HTERT RPE-1 (cell line): Measurements from ENCODE around the gene SGIP1.
"Not testable (repeated sequence)": the region's sequence is repeated elsewhere in the genome, so short reads cannot be mapped to it uniquely, and the experiment has no call there.

Experiments
- in situ Hi-C: fragments of 300-500 bp; cut with MboI; formaldehyde crosslinking; loops from 4 replicates; pipeline ENCODE4 v1.14.3; 2020; ENCODE audit warnings: low sequenced_read_pairs

The SGIP1 gene

GRCh38 chr1:66552829-66553228 is 18.9 kb downstream of the SGIP1 start:
- in situ Hi-C loops, result no loop called here

GRCh38 chr1:66553846-66554245 is 19.9 kb downstream of the SGIP1 start:
- in situ Hi-C loops, result no loop called here

GRCh38 chr1:66556161-66556611 is 22.2 kb downstream of the SGIP1 start:
- in situ Hi-C loops, result no loop called here

DNA sequence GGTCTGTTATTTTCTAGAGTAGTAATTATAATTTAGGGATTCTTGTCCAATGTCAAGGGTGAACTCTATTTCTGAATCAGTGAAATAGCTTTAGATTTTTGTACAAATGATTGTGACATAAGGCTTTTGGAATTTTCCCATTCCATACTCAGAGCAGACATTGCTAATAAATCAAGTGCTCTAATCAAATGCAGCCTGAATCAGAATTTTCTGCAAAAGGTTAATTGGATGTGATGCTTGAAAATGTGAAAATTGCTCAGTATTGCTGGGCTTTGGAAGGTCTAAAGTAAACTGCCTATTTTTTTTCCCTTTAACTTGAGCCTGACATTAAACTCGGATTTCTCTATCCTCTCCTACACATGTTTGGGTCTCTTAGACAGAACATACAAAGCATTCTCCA is 23.2 kb downstream of the SGIP1 start:
- in situ Hi-C loops, result no loop called here

DNA sequence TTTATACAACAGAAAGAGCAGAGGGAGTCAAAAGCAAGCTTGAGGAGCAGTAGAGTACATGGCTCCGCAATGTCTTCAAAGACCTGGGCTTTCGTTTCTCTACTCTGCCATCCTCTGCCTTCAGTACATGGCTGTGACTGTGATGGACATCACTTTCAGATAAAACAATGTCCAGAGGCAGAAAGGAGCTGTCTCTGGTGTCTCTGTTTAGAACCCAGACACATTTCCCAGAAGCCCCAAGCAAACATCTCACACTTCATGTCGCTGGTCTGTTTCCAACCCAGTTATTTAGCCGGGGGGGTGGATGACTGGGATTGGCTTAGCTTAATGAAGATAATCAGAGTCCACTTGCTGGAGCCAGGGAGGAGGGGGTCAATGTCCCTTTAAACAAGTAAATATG is 25.6 kb downstream of the SGIP1 start:
- in situ Hi-C loops, result no loop called here

GRCh38 chr1:66562561-66562960 is 28.6 kb downstream of the SGIP1 start:
- in situ Hi-C loops, result no loop called here

DNA sequence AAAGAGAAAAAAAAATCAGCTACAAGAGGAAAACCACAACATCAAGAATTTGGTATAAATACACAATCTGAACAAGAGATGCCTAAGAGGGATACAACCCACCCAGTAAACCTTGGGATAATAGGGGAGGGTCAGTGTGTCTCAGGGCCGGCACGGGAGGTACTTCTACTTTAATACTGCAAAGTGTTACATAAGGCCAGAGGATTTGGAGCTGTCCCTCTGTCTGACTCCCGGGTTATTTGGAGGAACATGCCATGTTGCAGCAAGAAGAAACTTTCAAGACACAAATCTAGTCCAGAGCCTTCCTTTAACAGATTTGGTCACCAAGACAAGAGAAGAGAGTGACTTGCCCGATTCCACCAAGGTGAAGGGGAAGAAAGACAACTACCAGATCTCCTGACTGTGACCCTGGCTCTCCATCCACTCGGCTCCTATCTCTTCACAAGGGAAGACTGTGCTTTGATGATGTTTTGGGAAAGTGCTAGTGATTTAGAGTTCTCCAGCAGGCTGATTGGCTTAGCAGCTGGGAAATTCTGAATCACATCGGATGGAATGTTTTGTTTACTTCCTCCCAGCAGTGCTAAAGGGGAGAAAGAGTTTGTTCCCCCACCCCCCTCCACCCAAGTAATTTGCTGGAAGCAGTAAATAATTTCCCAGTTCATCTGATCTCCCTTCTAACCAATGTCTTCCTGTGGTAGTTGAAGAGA is 29.3 kb downstream of the SGIP1 start:
- in situ Hi-C loops, result no loop called here

GRCh38 chr1:66563941-66564630 is 30.1 kb downstream of the SGIP1 start:
- in situ Hi-C loops, result no loop called here

DNA sequence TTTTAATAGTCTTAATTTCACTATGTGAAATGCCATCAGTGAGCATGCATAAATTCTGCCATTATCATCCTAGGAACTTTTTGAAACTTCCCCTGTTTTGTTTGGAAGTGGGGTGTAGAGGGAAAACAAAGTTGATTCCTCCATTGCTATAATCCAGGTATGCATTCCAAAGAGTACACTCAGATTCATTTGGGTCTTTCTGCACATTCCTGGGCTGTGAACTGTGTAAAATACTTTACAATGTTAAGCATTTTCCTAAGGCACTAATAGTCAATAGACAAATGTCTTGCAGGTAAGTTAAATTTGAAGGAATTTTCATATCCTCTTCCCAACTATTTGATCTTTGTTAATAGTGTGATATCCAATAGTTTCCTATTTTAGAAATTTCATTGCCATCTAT is 36.2 kb downstream of the SGIP1 start:
- in situ Hi-C loops, result no loop called here

DNA sequence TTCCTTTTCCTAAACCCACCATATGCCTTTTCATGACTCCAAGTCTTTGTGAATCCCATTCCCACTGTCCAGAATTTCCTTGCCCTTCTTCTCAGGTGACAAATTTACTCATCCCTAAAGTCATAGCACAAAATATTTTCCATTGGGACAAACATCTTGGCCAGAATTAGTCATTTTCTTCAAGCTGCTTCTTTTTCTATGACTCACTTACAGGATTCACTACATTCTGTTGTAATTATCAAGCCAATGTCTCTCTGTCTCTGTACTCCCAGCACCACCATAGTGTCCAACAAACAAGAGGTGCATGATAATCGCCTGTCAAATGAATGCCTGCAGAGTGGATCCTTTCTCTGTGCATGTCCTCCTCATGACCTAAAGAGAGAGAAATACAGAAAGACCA is 37.8 kb downstream of the SGIP1 start:
- in situ Hi-C loops, result no loop called here

- in situ Hi-C loops, result no loop called here
Measured at GRCh38 chr1:66575739-66576138, 41.8 kb downstream of the SGIP1 start.

GRCh38 chr1:66576645-66577044 is 42.7 kb downstream of the SGIP1 start:
- in situ Hi-C loops, result no loop called here

DNA sequence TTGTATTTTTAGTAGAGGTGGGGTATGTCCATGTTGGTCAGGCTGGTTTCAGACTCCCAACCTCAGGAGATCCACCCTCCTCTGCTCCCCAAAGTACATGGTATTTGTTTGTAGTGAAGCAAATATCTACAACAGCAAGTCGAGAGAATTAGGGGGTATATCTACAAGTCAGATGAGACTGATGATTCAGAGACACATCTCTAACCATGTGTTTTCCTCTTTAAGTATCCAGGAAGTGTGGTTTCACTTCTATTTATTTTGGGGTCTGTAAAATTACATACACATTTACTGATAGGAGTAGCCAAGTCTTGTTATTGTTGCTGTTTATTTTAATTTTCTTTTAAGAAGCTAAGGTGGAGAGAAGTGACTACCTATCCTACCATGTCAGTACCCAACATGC is 44.9 kb downstream of the SGIP1 start:
- in situ Hi-C loops, result no loop called here

GRCh38 chr1:66580081-66580480 is 46.1 kb downstream of the SGIP1 start:
- in situ Hi-C loops, result no loop called here

GRCh38 chr1:66583021-66583420 is 49.1 kb downstream of the SGIP1 start:
- in situ Hi-C loops, result no loop called here

DNA sequence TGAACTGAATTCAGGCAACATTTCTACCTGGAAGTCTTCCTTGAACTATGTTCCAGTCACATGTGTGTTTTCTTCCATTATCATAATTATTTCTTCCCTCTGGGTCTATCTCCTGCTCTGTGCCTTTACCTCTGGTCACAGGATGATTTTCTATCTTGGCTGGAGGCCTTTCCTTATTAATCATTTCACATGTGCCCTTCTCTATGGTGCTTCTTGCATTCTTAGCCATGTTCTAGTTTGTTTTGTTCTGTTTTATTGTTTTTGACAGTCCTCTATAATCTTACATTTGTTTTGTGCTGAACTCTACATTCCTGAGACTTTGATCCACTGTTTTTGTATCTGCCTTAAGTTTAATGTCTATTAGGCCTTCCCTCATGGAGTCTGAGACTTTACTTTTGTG is 51.0 kb downstream of the SGIP1 start:
- in situ Hi-C loops, result no loop called here

DNA sequence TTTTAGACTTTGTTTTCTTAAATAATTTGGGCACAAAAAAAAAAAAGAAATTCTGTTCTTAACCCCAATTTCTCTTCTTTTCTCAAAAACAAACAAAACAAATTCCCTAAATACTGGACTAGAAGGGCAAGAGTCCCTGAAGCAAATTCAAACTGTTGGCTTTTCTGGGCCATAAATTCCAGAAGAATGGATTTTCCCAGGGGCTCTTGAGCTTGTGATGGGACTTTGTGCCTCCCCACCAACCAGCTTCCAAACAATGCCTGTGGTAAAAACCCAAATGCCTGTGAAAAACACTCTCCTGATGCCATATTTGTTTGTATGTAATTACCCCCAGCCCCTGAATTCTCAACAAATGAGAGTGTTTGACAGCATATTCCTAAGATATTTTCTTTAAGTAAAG is 55.4 kb downstream of the SGIP1 start:
- in situ Hi-C loops, result no loop called here

GRCh38 chr1:66592106-66592507 is 58.2 kb downstream of the SGIP1 start:
- in situ Hi-C loops, result not testable (repeated sequence)

DNA sequence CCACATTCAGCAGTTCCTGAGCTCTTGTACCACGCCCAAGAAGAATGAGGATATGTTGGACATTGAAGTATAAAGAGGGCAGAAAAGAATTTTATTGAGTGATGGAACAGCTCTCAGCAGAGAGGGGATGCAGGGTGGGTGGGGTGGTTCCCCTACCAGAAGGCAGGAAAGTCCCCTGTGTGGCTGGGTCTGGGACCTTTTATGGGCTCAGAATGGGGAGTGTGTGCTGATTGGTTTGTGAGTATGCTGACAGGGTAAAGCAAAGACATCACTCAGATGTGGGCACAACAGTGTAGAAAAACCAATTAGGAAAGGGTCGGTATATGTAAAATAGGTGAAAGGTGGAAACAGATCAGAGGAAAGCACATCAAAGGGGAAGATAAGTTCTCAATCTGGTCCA is 62.2 kb downstream of the SGIP1 start:
- in situ Hi-C loops, result no loop called here

GRCh38 chr1:66597500-66597899 is 63.5 kb downstream of the SGIP1 start:
- in situ Hi-C loops, result no loop called here

DNA sequence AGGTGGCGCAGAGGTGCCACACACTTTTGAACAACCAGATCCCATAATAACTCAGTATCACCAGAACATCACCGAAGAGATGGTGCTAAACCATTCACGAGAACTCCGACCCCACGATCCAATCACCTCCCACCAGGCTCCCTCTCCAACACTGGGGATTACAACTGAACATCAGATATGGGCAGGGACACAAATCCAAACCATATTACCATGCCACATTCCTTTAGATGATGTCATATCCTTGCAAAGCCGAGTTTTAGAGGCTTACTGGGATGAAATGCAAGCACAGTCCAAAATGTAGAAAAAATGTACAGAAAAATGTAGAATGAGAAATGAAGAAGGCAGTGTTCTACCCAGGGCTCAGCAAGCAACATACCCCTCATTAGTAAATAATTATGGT is 64.7 kb downstream of the SGIP1 start:
- in situ Hi-C loops, result no loop called here

- in situ Hi-C loops, result no loop called here
Measured at GRCh38 chr1:66599346-66599745, 65.4 kb downstream of the SGIP1 start.
